IMR-90 (cell line): ENCODE data around the gene ZNF608. TPM values are rescaled to one million over a fixed set of nuclear protein-coding genes. Genes with fewer than 3 reads are reported as not detected.
A peak's percentile ranks its signal among the peaks of the same experiment; 100 is the strongest.

Experiments
- ATAC-seq: fragments of 200-7000 bp; cut with Tn5 transposase; 2 replicates; pipeline ENCODE4 v1.9.1; 2020; ENCODE audit warnings: low read depth, mild to moderate bottlenecking, moderate library complexity
- BruUV-seq: library from RNA; stranded (reverse); fragments of 400-500 nt; replicated peaks from 2 replicates; lab custom pipeline; 2021; lab: Mats Ljungman, UMichigan
- CTCF ChIA-PET: fragments of 300-600 bp; formaldehyde crosslinking; extraction: SDS; loops from one replicate; lab custom pipeline; 2021; ENCODE audit warnings: antibody characterized with exemption; lab: Yijun Ruan, JAX
- POLR2A ChIA-PET: fragments of 300-600 bp; sonication (Branson Sonifier 250); formaldehyde crosslinking; loops from one replicate; lab custom pipeline; 2022; ENCODE audit warnings: antibody characterized with exemption; ENCODE audit not compliant: unreplicated experiment; lab: Charles Lee
- DNase-seq: peaks from one replicate; pipeline ENCODE4 v3.0.0; 2013
- H2AFZ ChIP-seq: replicated peaks from 2 replicates; pipeline ENCODE3; 2013; ENCODE audit warnings: low read length, mild to moderate bottlenecking; ENCODE audit not compliant: poor library complexity
- H2AK5ac ChIP-seq: 2 replicates; pipeline ENCODE4 v1.6.1; 2013; ENCODE audit warnings: low read depth, low read length, inconsistent platforms
- H2AK9ac ChIP-seq: replicated peaks from 2 replicates; pipeline ENCODE3; 2013; ENCODE audit warnings: mild to moderate bottlenecking, low read depth, low read length, moderate library complexity; ENCODE audit not compliant: poor library complexity
- H2BK120ac ChIP-seq: 2 replicates; pipeline ENCODE4 v1.6.1; 2013; ENCODE audit warnings: low read depth, low read length, inconsistent platforms
- H2BK15ac ChIP-seq: 3 replicates; pipeline ENCODE4 v1.6.1; 2013; ENCODE audit warnings: low read depth, low read length, inconsistent platforms
- H2BK20ac ChIP-seq: 2 replicates; pipeline ENCODE4 v1.6.1; 2013; ENCODE audit warnings: low read depth, mild to moderate bottlenecking, inconsistent platforms, low read length, moderate library complexity
- H2BK5ac ChIP-seq: 2 replicates; pipeline ENCODE4 v1.6.1; 2013; ENCODE audit warnings: mild to moderate bottlenecking, low read depth, low read length, inconsistent platforms; ENCODE audit not compliant: poor library complexity, severe bottlenecking
- H3K14ac ChIP-seq: replicated peaks from 2 replicates; pipeline ENCODE4 v1.6.1; 2013; ENCODE audit warnings: low read depth, low read length, inconsistent platforms
- H3K18ac ChIP-seq: 2 replicates; pipeline ENCODE4 v1.6.1; 2013; ENCODE audit warnings: low read depth, low read length, control low read depth
- H3K23ac ChIP-seq: 2 replicates; pipeline ENCODE4 v1.6.1; 2013; ENCODE audit warnings: low read depth, low read length, inconsistent platforms
- H3K27ac ChIP-seq: 2 replicates; pipeline ENCODE4 v1.5.1; 2013; ENCODE audit warnings: mild to moderate bottlenecking, control low read depth, low read length; ENCODE audit not compliant: insufficient read depth
- H3K27me3 ChIP-seq: 2 replicates; pipeline ENCODE4 v1.6.1; 2013; ENCODE audit warnings: low read length; ENCODE audit not compliant: control insufficient read depth, insufficient read depth
- H3K36me3 ChIP-seq: 2 replicates; pipeline ENCODE4 v1.6.1; 2013; ENCODE audit warnings: low read length, mixed read lengths; ENCODE audit not compliant: control insufficient read depth, insufficient read depth
- H3K4ac ChIP-seq: 2 replicates; pipeline ENCODE4 v1.6.1; 2013; ENCODE audit warnings: low read depth, low read length, inconsistent platforms
- H3K4me1 ChIP-seq: 2 replicates; pipeline ENCODE4 v1.6.1; 2013; ENCODE audit warnings: low read length, mixed read lengths; ENCODE audit not compliant: control insufficient read depth, insufficient read depth
- H3K4me2 ChIP-seq: 2 replicates; pipeline ENCODE4 v1.6.1; 2013; ENCODE audit warnings: low read depth, mild to moderate bottlenecking, control low read depth, low read length, moderate library complexity
- H3K4me3 ChIP-seq: 2 replicates; pipeline ENCODE4 v1.5.1; 2013; ENCODE audit warnings: low read depth, mild to moderate bottlenecking, control low read depth, low read length, moderate library complexity; ENCODE audit not compliant: insufficient read depth
- H3K56ac ChIP-seq: 2 replicates; pipeline ENCODE4 v1.6.1; 2013; ENCODE audit warnings: low read length, inconsistent platforms; ENCODE audit not compliant: insufficient read depth; ENCODE audit errors: extremely low read depth
- H3K79me1 ChIP-seq, 2 experiments: 2 replicates each; pipeline ENCODE4 v1.6.1; 2013; ENCODE audit warnings: low read length in 2 of 2, inconsistent platforms in 1 of 2, low read depth in 1 of 2
- H3K9ac ChIP-seq: 2 replicates; pipeline ENCODE4 v1.6.1; 2013; ENCODE audit warnings: low read depth, low read length, control low read depth
- H3K9me1 ChIP-seq: 2 replicates; pipeline ENCODE4 v1.6.1; 2013; ENCODE audit warnings: low read length, inconsistent platforms; ENCODE audit not compliant: insufficient read depth
- H3K9me3 ChIP-seq: 2 replicates; pipeline ENCODE4 v1.6.1; 2013; ENCODE audit warnings: low read length; ENCODE audit not compliant: control insufficient read depth, insufficient read depth
- H4K20me1 ChIP-seq: 2 replicates; pipeline ENCODE4 v1.6.1; 2013; ENCODE audit warnings: low read length, inconsistent platforms; ENCODE audit not compliant: insufficient read depth
- H4K5ac ChIP-seq: 2 replicates; pipeline ENCODE4 v1.6.1; 2013; ENCODE audit warnings: mild to moderate bottlenecking, low read depth, low read length, control low read depth
- H4K8ac ChIP-seq, 2 experiments: 2 replicates each; pipeline ENCODE4 v1.6.1; 2013; ENCODE audit warnings: low read depth in 2 of 2, low read length in 2 of 2, control low read depth in 1 of 2, inconsistent platforms in 1 of 2
- H4K91ac ChIP-seq: 2 replicates; pipeline ENCODE4 v1.6.1; 2013; ENCODE audit warnings: low read depth, low read length, inconsistent platforms; ENCODE audit not compliant: insufficient read depth
- BHLHE40 ChIP-seq: fragments of 150-350 bp; IDR thresholded peaks from 2 replicates; pipeline ENCODE4 v1.6.1; 2016; ENCODE audit warnings: mild to moderate bottlenecking, low read depth, low read length
- CEBPB ChIP-seq: IDR thresholded peaks from 2 replicates; pipeline ENCODE4 v1.6.1; 2012; ENCODE audit warnings: low read depth, low read length, improper control_type of control experiment
- CHD1 ChIP-seq: IDR thresholded peaks from 2 replicates; pipeline ENCODE4 v1.6.1; 2012; ENCODE audit warnings: low read depth, low read length, improper control_type of control experiment
- CTCF ChIP-seq: conservative IDR thresholded peaks from 2 replicates; pipeline ENCODE4 v1.5.1; 2012; ENCODE audit warnings: mild to moderate bottlenecking, low read depth, low read length, improper control_type of control experiment
- FOS ChIP-seq: fragments of 150-350 bp; IDR thresholded peaks from 2 replicates; pipeline ENCODE4 v1.6.1; 2016; ENCODE audit warnings: low read depth, low read length
- MAFK ChIP-seq: IDR thresholded peaks from 2 replicates; pipeline ENCODE4 v1.6.1; 2012; ENCODE audit warnings: low read depth, low read length, improper control_type of control experiment
- MAZ ChIP-seq: IDR thresholded peaks from 2 replicates; pipeline ENCODE4 v1.6.1; 2012; ENCODE audit warnings: low read depth, mild to moderate bottlenecking, low read length, improper control_type of control experiment, moderate library complexity, borderline replicate concordance
- MXI1 ChIP-seq: IDR thresholded peaks from 2 replicates; pipeline ENCODE4 v1.6.1; 2012; ENCODE audit warnings: low read depth, mild to moderate bottlenecking, low read length, moderate library complexity, borderline replicate concordance
- POLR2A ChIP-seq: IDR thresholded peaks from 2 replicates; pipeline ENCODE4 v1.6.1; 2012; ENCODE audit warnings: mild to moderate bottlenecking, low read depth, low read length
- RCOR1 ChIP-seq: IDR thresholded peaks from 2 replicates; pipeline ENCODE4 v1.6.1; 2012; ENCODE audit warnings: mild to moderate bottlenecking, low read length, improper control_type of control experiment; ENCODE audit not compliant: insufficient replicate concordance
- RFX5 ChIP-seq: IDR thresholded peaks from 2 replicates; pipeline ENCODE4 v1.8.0; 2012; ENCODE audit warnings: low read depth, mild to moderate bottlenecking, low read length, moderate library complexity
- USF2 ChIP-seq: fragments of 150-350 bp; IDR thresholded peaks from 2 replicates; pipeline ENCODE4 v1.6.1; 2017; ENCODE audit warnings: mild to moderate bottlenecking, antibody characterized with exemption, low read length, low read depth
- WGBS, 2 experiments: methylation state at CpG; one replicate each; pipeline versions ENCODE4 v1.1.5 to v1.1.7; 2013; ENCODE audit warnings: missing lambda C conversion rate in 2 of 2; ENCODE audit not compliant: insufficient read length in 1 of 2; ENCODE audit errors: extremely low coverage in 2 of 2; 5-methylcytosine and 5-hydroxymethylcytosine counted together
- dilution Hi-C: fragments of 300-500 bp; cut with HindIII; formaldehyde crosslinking; loops from one replicate; pipeline ENCODE4 v1.14.3; 2018; ENCODE audit warnings: low sequenced_read_pairs; ENCODE audit not compliant: unreplicated experiment
- in situ Hi-C: fragments of 300-500 bp; cut with MboI; formaldehyde crosslinking; loops from 3 replicates; pipeline ENCODE4 v1.14.3; 2019; ENCODE audit warnings: low sequenced_read_pairs, inconsistent platforms, mixed read lengths
- intact Hi-C: fragments of 100-400 bp; cut with micrococcal nuclease; formaldehyde crosslinking; loops from 2 replicates; pipeline ENCODE4 v1.10.0; 2022
- polyA plus RNA-seq, 3 experiments: library from polyadenylated mRNA; depleted of rRNA; stranded (reverse); fragments of >200 nt; gene quantifications; 2 replicates each; pipeline ENCODE4 v1.2.3, GENCODE V29; 2012; ENCODE audit warnings: low replicate concordance in 1 of 3
- total RNA-seq: library from RNA; depleted of rRNA; stranded (reverse); fragments of >200 nt; gene quantifications from 2 replicates; pipeline ENCODE4 v1.2.3, GENCODE V29; 2012

Gene ZNF608
- total and polyA plus RNA-seq, 2 of the 4 experiments (the other 2 are of a cell fraction) = 9.8 to 15.1 TPM

- intact Hi-C loops (loop anchor here (1.0 to 10.0 kb wide), 12 partner anchors 233 to 1087 kb away; no protein-coding TSS in a partner anchor), in situ Hi-C loops (loop anchor here (10.0 kb wide), 3 partner anchors 293 to 737 kb away; no protein-coding TSS in a partner anchor), dilution Hi-C loops (no loop called here)
- Histone ChIP-seq H3K56ac (peak overlapping the region; percentile 90), H3K14ac (peak overlapping the region; percentile 83), H3K4me3 (peak overlapping the region; percentile 67), H3K36me3 (no peaks in the 10 kb centered on the region), H3K4me1 (no peaks in the 10 kb centered on the region; the same call in 1 of the 2 replicates), H3K4me2 (peak overlapping the region; percentile 85), H2BK120ac (peak overlapping the region; percentile 93), H4K91ac (peak overlapping the region; percentile 79), H3K27ac (peak overlapping the region; percentile 95), H3K27me3 (no peaks in the 10 kb centered on the region), H2AK9ac (no peak overlapping the region), H2BK15ac (peak overlapping the region; percentile 73; the same call in 2 of the 3 replicates), H4K5ac (peak overlapping the region; percentile 73), H2BK5ac (peak overlapping the region; percentile 96), H4K20me1 (no peaks in the 10 kb centered on the region), H3K23ac (peak overlapping the region; percentile 93), H3K79me1 (peaks cover 10 to 24% of the 10 kb centered on the region in 2 experiments; a peak in 3 of 4 replicates), H2BK20ac (peak overlapping the region; percentile 68), H4K8ac (peak overlapping the region; percentile 9 to 69; a peak in 3 of 4 replicates), H3K18ac (peak overlapping the region; percentile 90), H3K9me3 (no peaks in the 10 kb centered on the region), H3K4ac (peak overlapping the region; percentile 85), H2AFZ (peak overlapping the region; percentile 79), H2AK5ac (peak overlapping the region; percentile 45; the same call in 1 of the 2 replicates), H3K9ac (peak overlapping the region; percentile 93), H3K9me1 (no peaks in the 10 kb centered on the region)
- 0% methylated on average over 1 of the region's 17 CpGs; no CpG with 5 or more reads in 1 of the 2 experiments for WGBS, 2 experiments
- ATAC-seq (peak; percentile 9; the same call in 1 of the 2 replicates), DNase-seq (peak; percentile 44)
- TF ChIP-seq POLR2A = no peak
- no peak for TF ChIP-seq MAFK
- TF ChIP-seq MXI1 = no peak
- TF ChIP-seq CTCF = no peak
- TF ChIP-seq CHD1 = no peak
- TF ChIP-seq MAZ = no peak
- TF ChIP-seq USF2 = no peak
- TF ChIP-seq FOS = no peak
- TF ChIP-seq CEBPB = no peak
- no peak for TF ChIP-seq RFX5
- TF ChIP-seq RCOR1 = no peak
- no peak for TF ChIP-seq BHLHE40
- ChIA-PET CTCF (interaction anchor here (0.6 to 1.5 kb wide), 5 partner anchors 42 to 1077 kb away, joined by 3 to 7 read pairs (median 3); no protein-coding TSS in a partner anchor), POLR2A (interaction anchor here (0.6 to 1.2 kb wide), 7 partner anchors 13 to 312 kb away, joined by 3 to 16 read pairs (median 4); no protein-coding TSS in a partner anchor)
- BruUV-seq = no TSS peak
Observed at GRCh38 chr5:124747791-124748686, 1.6 kb upstream of the ZNF608 start.
